HepG2 (cell line): ENCODE results near the gene BRD2. TPM values are rescaled to one million over a fixed set of nuclear protein-coding genes. Genes with fewer than 3 reads are reported as not detected.

Source experiments
- FLYWCH1 ChIP-seq: sonication (generic); formaldehyde crosslinking; IDR thresholded peaks from 2 replicates; pipeline ENCODE4 v1.8.1; 2023; ENCODE audit warnings: mild to moderate bottlenecking, missing genetic modification reagents
- HOXA7 ChIP-seq: sonication (generic); formaldehyde crosslinking; IDR thresholded peaks from 2 replicates; pipeline ENCODE4 v1.8.1; 2022; ENCODE audit warnings: mild to moderate bottlenecking, missing genetic modification reagents, moderate library complexity
- HOXD1 ChIP-seq: sonication (generic); formaldehyde crosslinking; IDR thresholded peaks from 2 replicates; pipeline ENCODE4 v1.5.0; 2020; ENCODE audit warnings: missing genetic modification reagents
- RFX1 ChIP-seq: fragments of 450-650 bp; IDR thresholded peaks from 2 replicates; pipeline ENCODE4 v1.6.1; 2017
- SALL2 ChIP-seq: sonication (generic); formaldehyde crosslinking; IDR thresholded peaks from 2 replicates; pipeline ENCODE4 v1.8.1; 2023; ENCODE audit warnings: mild to moderate bottlenecking, missing genetic modification reagents, inconsistent platforms
- TARDBP ChIP-seq: sonication (generic); formaldehyde crosslinking; IDR thresholded peaks from 2 replicates; pipeline ENCODE4 v1.8.0; 2022; ENCODE audit warnings: mild to moderate bottlenecking, missing genetic modification reagents
- ZFP37 ChIP-seq: sonication (generic); formaldehyde crosslinking; IDR thresholded peaks from 2 replicates; pipeline ENCODE4 v1.4.0; 2020; ENCODE audit warnings: missing genetic modification reagents, borderline replicate concordance
- ZNF12 ChIP-seq: sonication (generic); formaldehyde crosslinking; IDR thresholded peaks from 2 replicates; pipeline ENCODE4 v1.5.0; 2020; ENCODE audit warnings: missing genetic modification reagents
- ZNF274 ChIP-seq: sonication (generic); formaldehyde crosslinking; IDR thresholded peaks from 2 replicates; pipeline ENCODE4 v1.5.1; 2020; ENCODE audit warnings: mild to moderate bottlenecking, missing genetic modification reagents
- ZNF3 ChIP-seq: IDR thresholded peaks from 2 replicates; pipeline ENCODE4 v1.7.0; 2017; ENCODE audit warnings: inconsistent platforms
- ZNF563 ChIP-seq: sonication (generic); formaldehyde crosslinking; IDR thresholded peaks from 2 replicates; pipeline ENCODE4 v1.8.0; 2022; ENCODE audit warnings: mild to moderate bottlenecking, moderate library complexity, missing genetic modification reagents
- ZNF768 ChIP-seq: sonication (generic); formaldehyde crosslinking; IDR thresholded peaks from 2 replicates; pipeline ENCODE4 v1.4.0; 2020; ENCODE audit warnings: missing genetic modification reagents
- ZNF777 ChIP-seq: sonication (generic); formaldehyde crosslinking; IDR thresholded peaks from 2 replicates; pipeline ENCODE4 v1.4.0; 2020; ENCODE audit warnings: missing genetic modification reagents
- ZSCAN21 ChIP-seq: sonication (generic); formaldehyde crosslinking; IDR thresholded peaks from 2 replicates; pipeline ENCODE4 v1.8.0; 2022; ENCODE audit warnings: mild to moderate bottlenecking, missing genetic modification reagents, moderate library complexity, borderline replicate concordance
- polyA plus RNA-seq, 8 experiments: library from polyadenylated mRNA; depleted of rRNA in 3 of 8; stranded (reverse) in 7 of 8; unstranded in 1 of 8; fragments of >200 nt; fragmentation: Illumina TruSeq in 4 of 8; extraction: Trizol in 4 of 8; gene quantifications; 2 replicates each; pipeline versions ENCODE4 v1.2.1 to v1.2.3, GENCODE V29; 2011 to 2016; ENCODE audit warnings: low read depth in 4 of 8, missing spikeins in 1 of 8, mixed read lengths in 1 of 8; ENCODE audit not compliant: insufficient read depth in 1 of 8
- total RNA-seq, 5 experiments: library from RNA; depleted of rRNA; stranded (reverse); fragments of >200 nt; fragmentation: Illumina TruSeq; extraction: Trizol; gene quantifications; 2 replicates each; pipeline ENCODE4 v1.2.3, GENCODE V29; 2016; ENCODE audit warnings: low read depth in 1 of 5
- TF ChIP-seq, protein P1 (sequence below): sonication (generic); IDR thresholded peaks from 2 replicates; pipeline ENCODE4 v1.6.1; 2016; ENCODE audit warnings: low read depth, borderline replicate concordance
- TF ChIP-seq, protein P2 (sequence below): sonication (generic); formaldehyde crosslinking; IDR thresholded peaks from 2 replicates; pipeline ENCODE4 v1.5.0; 2020; ENCODE audit warnings: missing genetic modification reagents
- TF ChIP-seq, protein P3 (sequence below), 2 experiments: sonication (generic) in 1 of 2; formaldehyde crosslinking in 1 of 2; IDR thresholded peaks; 2 replicates each; pipeline versions ENCODE4 v1.4.0 to v1.6.1; 2018 to 2020; ENCODE audit warnings: missing genetic modification reagents in 2 of 2, borderline replicate concordance in 1 of 2, low read depth in 1 of 2, mild to moderate bottlenecking in 1 of 2, missing biosample characterization in 1 of 2
- TF ChIP-seq, protein P4 (sequence below): sonication (generic); formaldehyde crosslinking; conservative IDR thresholded peaks from 2 replicates; pipeline ENCODE4 v1.4.0; 2020; ENCODE audit warnings: missing genetic modification reagents
- TF ChIP-seq, protein P5 (sequence below): IDR thresholded peaks from 2 replicates; pipeline ENCODE4 v1.4.0; 2020; ENCODE audit warnings: mild to moderate bottlenecking, missing genetic modification reagents

The BRD2 gene
- total and polyA plus RNA-seq, 2 of the 13 experiments (the other 11 are each of a cell fraction or from before 2014, with no cell fraction given): 143 to 202 TPM

DNA sequence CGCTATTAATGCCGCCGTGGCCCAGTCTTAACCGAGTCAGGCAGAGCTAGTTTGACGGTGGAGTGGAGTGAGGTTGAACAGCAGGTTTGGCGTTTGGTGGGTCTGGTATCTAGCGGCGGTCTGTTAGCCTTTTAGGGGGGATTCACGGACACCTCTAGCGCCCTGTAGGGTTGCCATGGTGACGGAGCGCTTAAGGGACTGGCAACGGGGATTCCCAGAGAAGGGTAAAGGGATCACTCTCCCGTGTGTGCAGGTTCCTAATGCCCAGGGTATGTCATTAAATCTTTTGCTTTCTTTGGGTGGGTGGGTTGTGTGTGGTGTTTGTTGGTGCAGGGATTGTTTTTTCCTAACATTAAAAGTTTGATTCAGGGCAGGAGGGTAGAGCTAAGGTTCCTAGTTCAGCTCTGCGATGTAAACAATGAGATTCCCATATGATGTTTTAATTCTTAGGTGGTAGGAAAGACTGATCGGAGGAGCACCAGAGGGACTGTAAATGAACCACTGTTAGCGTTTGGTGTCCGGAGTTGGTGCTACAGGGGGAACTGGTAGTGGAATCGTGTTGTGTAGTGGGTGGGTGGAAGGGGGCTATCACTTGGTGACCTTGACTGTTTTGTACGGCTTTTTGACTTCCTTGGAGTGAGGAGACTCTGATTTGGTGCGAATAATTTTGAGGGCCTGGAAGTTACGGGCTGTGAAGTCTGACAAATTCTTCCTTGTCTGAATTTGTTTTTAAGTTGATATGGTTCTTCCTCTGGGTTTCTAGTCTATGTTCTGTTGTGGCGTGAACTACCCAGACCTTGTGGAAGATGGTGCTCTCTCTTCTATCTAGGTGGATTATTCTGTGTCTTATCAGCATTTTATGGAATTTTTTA lies 5.0 kb downstream of the BRD2 start (continued):
- no peak for TF ChIP-seq HOXA7
- peak; percentile 5; the same call in 1 of the 2 replicates for TF ChIP-seq ZSCAN21 (CRISPR knock-in tag)
- TF ChIP-seq, protein P1, sequence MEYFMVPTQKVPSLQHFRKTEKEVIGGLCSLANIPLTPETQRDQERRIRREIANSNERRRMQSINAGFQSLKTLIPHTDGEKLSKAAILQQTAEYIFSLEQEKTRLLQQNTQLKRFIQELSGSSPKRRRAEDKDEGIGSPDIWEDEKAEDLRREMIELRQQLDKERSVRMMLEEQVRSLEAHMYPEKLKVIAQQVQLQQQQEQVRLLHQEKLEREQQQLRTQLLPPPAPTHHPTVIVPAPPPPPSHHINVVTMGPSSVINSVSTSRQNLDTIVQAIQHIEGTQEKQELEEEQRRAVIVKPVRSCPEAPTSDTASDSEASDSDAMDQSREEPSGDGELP: no peak
- no peak for TF ChIP-seq ZNF3 (CRISPR knock-in tag)
- TF ChIP-seq, protein P2, sequence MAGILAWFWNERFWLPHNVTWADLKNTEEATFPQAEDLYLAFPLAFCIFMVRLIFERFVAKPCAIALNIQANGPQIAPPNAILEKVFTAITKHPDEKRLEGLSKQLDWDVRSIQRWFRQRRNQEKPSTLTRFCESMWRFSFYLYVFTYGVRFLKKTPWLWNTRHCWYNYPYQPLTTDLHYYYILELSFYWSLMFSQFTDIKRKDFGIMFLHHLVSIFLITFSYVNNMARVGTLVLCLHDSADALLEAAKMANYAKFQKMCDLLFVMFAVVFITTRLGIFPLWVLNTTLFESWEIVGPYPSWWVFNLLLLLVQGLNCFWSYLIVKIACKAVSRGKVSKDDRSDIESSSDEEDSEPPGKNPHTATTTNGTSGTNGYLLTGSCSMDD: no peak
- TF ChIP-seq, protein P3, sequence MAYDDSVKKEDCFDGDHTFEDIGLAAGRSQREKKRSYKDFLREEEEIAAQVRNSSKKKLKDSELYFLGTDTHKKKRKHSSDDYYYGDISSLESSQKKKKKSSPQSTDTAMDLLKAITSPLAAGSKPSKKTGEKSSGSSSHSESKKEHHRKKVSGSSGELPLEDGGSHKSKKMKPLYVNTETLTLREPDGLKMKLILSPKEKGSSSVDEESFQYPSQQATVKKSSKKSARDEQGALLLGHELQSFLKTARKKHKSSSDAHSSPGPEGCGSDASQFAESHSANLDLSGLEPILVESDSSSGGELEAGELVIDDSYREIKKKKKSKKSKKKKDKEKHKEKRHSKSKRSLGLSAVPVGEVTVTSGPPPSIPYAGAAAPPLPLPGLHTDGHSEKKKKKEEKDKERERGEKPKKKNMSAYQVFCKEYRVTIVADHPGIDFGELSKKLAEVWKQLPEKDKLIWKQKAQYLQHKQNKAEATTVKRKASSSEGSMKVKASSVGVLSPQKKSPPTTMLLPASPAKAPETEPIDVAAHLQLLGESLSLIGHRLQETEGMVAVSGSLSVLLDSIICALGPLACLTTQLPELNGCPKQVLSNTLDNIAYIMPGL (CRISPR knock-in tag; IDR thresholded peaks at IDR 0.05; ENCODE audit: borderline replicate concordance in 1 of 2, low read depth in 1 of 2): no peak
- peak; percentile 14; the same call in 1 of the 2 replicates for TF ChIP-seq ZNF12
- TF ChIP-seq ZNF563 (CRISPR knock-in tag): no peak; the same call in 1 of the 2 replicates
- TF ChIP-seq, protein P4, sequence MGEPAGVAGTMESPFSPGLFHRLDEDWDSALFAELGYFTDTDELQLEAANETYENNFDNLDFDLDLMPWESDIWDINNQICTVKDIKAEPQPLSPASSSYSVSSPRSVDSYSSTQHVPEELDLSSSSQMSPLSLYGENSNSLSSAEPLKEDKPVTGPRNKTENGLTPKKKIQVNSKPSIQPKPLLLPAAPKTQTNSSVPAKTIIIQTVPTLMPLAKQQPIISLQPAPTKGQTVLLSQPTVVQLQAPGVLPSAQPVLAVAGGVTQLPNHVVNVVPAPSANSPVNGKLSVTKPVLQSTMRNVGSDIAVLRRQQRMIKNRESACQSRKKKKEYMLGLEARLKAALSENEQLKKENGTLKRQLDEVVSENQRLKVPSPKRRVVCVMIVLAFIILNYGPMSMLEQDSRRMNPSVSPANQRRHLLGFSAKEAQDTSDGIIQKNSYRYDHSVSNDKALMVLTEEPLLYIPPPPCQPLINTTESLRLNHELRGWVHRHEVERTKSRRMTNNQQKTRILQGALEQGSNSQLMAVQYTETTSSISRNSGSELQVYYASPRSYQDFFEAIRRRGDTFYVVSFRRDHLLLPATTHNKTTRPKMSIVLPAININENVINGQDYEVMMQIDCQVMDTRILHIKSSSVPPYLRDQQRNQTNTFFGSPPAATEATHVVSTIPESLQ: no peak
- no peak for TF ChIP-seq TARDBP
- TF ChIP-seq ZFP37 (CRISPR knock-in tag): no peak
- peak; percentile 69 for TF ChIP-seq RFX1
- TF ChIP-seq HOXD1 (CRISPR knock-in tag): 0 out of 2 replicates have a peak, but pooled peaks have one; percentile 9
- TF ChIP-seq FLYWCH1 (CRISPR knock-in tag): no peak
- peak; percentile 32; the same call in 1 of the 2 replicates for TF ChIP-seq ZNF777 (CRISPR knock-in tag)
- TF ChIP-seq SALL2 (CRISPR knock-in tag): 0 out of 2 replicates have a peak, but pooled peaks have one; percentile 17
- TF ChIP-seq, protein P5, sequence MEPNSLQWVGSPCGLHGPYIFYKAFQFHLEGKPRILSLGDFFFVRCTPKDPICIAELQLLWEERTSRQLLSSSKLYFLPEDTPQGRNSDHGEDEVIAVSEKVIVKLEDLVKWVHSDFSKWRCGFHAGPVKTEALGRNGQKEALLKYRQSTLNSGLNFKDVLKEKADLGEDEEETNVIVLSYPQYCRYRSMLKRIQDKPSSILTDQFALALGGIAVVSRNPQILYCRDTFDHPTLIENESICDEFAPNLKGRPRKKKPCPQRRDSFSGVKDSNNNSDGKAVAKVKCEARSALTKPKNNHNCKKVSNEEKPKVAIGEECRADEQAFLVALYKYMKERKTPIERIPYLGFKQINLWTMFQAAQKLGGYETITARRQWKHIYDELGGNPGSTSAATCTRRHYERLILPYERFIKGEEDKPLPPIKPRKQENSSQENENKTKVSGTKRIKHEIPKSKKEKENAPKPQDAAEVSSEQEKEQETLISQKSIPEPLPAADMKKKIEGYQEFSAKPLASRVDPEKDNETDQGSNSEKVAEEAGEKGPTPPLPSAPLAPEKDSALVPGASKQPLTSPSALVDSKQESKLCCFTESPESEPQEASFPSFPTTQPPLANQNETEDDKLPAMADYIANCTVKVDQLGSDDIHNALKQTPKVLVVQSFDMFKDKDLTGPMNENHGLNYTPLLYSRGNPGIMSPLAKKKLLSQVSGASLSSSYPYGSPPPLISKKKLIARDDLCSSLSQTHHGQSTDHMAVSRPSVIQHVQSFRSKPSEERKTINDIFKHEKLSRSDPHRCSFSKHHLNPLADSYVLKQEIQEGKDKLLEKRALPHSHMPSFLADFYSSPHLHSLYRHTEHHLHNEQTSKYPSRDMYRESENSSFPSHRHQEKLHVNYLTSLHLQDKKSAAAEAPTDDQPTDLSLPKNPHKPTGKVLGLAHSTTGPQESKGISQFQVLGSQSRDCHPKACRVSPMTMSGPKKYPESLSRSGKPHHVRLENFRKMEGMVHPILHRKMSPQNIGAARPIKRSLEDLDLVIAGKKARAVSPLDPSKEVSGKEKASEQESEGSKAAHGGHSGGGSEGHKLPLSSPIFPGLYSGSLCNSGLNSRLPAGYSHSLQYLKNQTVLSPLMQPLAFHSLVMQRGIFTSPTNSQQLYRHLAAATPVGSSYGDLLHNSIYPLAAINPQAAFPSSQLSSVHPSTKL (CRISPR knock-in tag): no peak
- TF ChIP-seq ZNF274 (CRISPR knock-in tag): no peak
- no peak for TF ChIP-seq ZNF768 (CRISPR knock-in tag)
